Activated gamma-delta T cell treated with Interleukin-2 at 50 U/mL for 16 hours (primary cell): ENCODE measurements around the gene SUSD1.
"Not testable (repeated sequence)": the region's sequence is repeated elsewhere in the genome, so short reads cannot be mapped to it uniquely, and the experiment has no call there.

Source experiments
- DNase-seq: peaks from one replicate; pipeline ENCODE4 v3.0.0-alpha.2; 2020

SUSD1 gene

DNA sequence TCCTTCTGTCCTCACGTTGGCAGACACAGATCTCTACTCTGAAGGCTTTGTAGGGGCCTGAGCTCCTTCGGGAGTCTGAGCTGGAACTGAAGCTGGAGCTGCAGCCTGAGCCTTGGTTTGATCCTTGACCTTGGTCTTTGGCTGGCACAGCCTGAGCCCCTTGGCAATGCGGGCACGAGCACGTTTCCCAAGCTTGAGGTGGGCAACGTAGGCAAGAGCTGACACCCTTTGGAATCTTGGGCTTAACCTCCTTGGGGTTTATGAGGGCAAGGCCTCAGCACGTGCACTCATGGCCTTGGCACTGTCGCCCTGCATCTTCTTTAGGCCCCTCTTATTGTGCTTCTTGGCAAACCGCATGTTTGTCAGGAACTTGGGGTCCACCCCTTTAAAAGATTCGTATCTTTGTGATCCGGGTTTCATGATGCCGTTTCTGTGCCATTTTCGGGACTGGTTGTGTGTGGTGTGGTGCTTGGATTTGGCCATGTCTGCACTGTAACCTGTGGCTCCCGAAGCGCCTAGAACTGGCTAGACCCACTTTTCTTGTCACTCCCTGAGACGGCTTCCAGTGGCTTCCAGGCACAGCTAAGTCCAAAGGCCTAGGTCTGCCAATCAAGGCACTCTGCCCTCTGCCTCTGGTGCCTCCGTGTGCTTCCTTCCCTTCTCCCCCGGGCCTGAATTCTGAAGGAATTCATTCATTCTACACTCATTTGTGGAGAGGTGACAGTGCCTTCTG is 1.4 kb downstream of the SUSD1 start:
- DNase-seq = no peak

DNA sequence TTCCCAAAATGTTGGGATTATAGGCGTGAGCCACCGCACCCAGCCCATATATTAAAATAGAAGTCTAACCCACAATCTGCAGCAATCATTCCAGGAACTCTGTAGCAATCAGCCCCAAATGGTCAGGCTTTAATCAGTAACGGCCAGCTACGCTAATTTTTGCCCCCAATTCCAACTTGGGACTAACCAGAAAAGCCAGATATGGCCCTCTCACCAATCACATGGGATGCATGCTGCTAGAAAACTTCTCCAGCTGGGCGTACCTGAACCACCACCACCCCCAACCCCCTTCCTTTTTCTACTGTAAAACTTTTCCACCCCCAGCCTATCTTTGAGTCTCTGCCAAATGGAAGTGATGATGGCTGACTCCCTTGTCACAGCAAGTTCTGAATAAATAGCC is 4.1 kb downstream of the SUSD1 start:
- no peak for DNase-seq

DNA sequence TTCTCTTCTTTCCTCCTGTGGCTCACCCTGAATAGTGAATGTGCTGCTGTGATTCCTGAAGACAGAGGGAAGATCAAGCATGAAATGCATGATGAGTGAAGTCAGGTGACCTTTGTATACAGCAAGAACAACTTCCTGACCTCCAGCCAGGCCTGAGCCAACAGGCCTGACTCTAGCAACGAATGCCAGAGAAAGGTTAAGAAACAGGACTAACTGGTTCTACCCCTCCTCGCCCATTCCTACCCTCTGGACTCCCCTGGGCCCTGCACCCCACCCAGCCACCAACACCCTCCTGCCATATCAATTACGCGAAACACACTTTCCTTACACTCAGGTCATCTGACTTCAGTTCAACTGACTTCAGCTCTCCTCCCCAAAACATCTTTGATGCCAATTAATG is 4.9 kb downstream of the SUSD1 start:
- no peak for DNase-seq

DNA sequence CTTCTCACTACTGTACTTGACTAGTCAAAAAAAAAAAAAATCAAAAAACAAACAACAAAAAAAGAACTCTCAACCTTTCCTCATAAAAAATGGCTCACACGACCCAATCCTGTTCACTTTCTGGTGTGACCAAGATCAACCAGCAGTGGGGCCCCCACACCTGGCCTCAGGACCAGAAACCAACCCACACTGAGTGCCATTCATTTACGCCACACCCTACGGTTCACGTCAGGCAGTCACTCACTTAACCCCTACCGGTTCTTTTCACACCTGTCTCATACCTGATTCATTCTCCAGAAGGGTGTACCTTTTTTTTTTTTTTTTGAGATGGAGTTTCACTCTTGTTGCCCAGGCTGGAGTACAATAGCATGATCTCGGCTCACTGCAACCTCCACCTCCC is 5.7 kb downstream of the SUSD1 start:
- no peak for DNase-seq

DNA sequence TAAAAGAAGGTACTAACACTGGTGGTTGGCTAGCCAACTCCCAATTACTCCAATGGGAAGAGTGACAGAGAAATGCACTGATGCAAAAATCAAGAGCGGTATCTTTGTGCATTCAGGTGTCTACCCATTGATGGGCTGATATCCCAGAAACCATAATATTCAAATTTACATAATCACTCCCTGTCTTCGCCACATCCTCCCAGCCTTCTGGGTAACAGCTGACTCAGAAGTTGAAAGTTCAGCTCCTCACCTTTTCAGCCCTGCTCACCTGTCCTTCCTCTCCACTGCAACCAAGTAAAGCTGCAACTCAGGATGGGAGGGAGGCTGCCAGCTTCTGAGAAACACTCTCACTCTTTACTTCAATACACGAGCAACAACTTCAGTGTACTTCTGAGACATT is 6.9 kb downstream of the SUSD1 start:
- DNase-seq = no peak

DNA sequence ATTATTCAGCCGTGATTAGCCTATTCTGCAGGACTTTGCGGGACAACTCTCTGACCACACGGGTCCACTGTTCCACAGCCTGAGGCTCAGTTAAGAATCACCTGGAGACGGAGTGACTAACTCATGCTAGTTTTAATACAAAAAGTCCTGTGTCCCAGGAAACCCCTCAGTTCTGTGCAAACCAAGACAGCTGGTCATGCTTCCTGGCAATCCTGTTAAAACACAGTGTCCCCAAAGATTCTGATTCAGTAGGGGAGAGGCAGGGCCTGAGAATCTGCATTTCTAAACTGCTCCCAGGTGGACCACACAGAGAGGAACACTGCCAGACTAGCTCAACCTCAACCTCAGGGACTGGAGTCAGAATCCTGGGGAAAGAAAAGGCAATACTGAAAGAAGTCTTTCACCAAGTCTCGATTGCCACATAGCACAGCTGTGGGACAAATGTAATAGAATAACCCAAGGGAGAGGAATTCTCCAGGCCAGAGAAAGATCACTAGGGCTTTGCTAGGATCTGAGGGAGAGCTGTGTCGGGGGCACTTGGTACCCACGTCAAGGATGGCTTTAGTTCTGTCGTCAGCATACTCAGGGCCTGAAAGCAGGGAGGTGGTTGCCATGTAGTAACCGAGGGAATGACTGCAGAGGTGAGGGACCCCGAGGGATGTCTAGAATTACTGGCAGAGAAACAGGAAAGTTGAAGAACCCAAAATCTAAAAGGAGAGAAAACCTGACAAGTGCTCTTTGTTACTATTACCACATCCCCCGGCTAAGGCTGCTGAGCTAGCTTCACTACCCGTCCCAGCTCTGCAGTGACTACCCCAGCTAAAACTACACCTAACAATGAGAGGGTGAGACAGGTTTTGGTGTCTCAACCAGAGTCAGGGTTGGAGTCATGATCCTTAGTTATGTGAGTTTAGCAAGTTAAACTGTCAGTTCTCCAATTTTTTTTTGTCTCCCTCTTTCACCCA is 8.6 kb downstream of the SUSD1 start:
- DNase-seq = no peak

DNA sequence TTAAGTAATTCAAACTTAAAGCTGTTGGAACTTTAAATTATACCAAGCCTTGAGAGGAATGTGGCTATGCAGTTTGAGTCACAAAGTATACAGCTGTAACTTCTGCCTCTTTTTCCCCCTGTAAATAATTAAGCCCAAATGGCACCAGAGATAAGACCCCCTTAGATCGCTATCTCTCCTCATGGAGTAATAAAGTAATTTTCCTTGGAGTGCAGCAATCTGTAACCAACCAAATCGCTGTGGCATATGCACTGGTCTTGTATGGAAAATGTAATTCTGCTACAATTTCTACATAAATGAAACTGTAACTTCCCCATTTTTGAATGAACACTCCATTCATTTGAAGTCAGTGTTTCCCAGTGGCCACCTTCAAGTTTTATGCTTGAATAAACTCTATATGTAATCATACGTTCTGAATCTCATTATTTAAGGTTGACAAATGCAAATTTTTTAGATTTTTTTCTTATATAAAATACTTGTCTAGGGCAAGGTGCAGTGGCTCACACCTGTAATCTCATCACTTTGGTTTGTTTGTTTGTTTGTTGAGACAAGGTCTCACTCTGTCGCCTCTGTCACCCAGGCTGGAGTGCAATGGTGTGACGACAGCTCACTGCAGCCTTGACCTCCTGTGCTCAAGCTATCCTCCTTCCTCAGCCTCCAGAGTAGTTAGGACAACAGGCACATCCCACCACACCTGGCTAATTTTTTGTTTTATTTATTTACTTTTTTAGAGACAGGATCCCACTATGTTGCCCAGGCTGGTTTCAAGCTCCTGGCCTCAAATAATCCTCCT is 12.3 kb downstream of the SUSD1 start:
- DNase-seq = no peak

DNA sequence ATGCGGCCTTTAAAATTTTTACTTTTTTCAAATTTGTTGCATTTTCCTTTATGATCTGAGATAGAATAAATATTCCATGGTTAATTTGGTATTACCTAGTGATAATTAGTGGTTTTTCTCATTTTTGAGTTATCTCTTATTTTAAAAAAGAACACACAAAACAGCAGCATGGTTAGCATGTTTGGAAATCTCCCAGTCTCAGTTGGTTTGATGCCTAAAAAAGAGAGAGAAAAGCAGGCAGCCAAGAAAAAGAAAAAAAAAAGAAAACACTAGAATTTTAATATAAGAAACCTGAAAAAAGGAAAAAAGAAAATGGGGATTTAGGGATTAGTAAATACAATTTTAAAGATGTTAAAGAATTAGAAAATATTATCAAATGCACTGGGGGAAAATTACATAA is 15.3 kb downstream of the SUSD1 start:
- DNase-seq = no peak

DNA sequence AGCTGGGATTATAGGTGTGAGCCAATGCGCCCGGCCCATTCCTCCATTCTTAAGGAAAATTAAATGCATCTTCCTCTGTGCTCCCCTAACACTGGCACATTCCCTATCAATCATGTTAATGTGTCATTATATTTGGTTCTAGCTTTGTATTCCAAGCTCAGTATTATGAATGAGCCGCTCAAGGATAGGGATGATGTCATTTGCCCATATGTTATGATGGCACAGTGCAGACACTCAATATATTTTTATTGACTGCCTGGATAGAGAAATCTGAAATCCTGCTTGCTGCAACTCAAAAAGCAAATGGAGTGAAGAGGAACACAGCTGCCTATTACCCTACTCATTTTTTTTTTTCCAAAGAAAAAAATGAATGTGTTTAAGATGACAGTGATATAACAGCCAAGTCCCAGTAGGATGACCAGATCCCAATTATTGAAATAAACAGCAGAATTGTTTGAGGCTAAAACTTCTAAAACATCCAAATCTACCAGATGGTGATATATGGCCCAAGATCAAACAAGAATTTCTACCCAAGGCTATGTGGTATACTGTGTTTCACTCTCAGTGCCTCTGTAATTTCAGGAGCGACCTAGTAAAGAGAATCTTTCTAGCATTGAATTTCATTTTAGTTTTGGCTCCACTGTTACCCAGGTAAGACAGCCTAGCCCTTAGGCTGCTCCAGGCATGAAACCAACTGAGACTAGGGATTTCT is 16.3 kb downstream of the SUSD1 start:
- no peak for DNase-seq

DNA sequence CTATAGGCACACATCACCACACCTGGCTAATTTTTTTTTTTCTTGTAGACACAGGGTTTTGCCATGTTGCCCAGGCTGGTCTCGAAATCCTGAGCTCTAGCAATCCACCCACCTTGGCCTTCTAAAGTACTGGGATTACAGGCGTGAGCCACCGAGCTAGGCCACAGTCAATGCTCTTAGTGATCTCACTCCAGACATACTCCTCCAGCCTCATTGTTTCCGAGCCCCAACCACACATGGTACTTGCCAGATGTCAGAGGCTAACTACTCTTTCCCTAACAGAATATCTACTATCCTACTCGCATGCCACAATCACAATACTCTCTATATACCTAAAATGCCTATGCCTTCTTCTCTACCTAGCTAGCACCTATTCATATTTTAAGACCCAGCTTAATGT is 17.1 kb downstream of the SUSD1 start:
- DNase-seq = no peak

DNA sequence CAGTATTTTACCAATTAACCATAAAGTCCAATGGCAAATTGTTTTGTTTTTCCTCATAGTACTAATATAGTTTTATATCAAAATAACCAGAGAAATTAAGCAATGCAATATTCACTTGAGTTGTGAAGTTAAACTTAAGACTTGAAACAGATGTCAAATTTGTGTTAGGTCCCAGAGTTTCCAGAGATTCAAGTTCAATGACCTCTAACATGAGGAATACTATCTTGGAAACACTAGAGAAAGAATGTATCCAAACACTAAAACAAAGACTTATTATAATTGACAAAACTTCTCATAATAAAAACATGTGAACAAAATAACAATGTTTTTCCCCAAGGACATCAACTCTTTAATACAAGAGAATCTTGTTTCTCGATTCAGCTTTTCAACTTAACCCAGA is 18.0 kb downstream of the SUSD1 start:
- no peak for DNase-seq

DNA sequence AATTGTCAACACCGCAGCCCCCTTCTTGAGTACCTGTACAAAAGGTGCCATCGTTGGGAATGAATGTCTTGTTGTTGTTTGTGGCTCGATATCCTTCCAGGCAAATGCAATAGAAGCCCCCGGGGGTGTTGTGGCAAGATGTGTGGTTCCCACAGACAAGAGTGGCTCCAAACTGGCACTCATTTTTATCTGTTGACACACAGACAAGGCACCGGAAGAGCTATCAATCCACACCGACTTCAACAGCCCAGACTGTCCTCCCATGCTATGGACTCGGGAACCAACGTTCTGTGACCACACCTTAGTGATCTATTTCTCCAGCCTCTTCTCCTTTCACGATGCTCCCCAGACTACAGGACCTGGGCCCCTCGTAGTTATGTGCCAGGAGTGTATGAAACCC is 25.9 kb downstream of the SUSD1 start:
- no peak for DNase-seq

DNA sequence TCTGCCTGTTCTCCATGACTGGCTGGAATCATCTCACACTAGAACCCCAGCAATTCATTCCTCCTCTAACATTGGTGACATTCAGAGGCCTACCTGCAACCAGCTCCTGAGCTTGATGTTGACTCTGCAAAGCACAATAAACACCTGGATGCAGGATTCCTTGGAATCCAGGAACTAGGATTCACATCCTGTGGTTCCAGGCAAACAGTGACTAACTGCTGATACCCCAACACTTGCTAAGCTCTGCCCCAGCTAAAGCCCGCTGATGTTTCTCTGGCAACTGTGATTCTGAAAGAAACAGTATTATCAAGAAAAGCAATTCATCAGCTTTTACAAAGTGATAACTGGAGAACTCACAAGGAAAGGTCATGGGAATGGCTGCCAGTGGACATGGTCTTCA is 29.2 kb downstream of the SUSD1 start:
- DNase-seq = no peak

DNA sequence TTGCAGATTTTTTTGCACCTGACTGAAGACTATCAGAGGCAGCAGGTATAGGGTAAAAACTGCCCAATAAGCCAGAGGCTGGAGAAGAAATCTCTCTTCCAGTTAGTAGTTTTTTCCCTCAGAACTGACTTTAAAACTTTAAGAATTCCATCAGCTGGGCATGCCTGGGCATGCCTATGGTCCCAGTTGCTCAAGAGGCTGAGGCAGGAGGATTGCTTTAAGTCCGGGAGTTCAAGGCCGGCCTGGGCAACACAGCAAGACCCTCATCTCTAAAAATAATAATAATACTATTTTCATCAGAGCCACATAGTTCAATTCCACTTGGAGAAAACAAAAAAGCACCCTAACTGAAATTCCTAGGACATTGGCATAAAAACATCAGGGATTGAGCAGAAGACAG is 30.3 kb downstream of the SUSD1 start:
- no peak for DNase-seq

DNA sequence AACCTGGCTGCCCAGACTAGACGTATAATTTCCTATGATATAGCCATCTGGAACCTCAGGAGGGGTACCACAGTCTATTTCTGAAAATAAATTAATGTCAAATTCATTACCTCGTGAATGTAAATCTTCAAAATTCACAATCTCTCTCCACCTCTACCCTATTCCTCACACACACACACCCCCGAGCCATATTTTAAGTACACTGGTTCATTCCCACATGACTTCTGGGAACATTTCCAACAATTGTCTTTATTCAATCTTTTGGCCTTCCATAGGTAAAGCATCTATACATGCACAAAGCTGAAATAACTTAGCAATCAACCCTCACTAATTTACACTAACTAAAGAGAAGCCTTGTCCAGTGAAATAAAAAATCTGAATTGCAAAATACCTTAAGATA is 32.7 kb downstream of the SUSD1 start:
- DNase-seq = no peak

DNA sequence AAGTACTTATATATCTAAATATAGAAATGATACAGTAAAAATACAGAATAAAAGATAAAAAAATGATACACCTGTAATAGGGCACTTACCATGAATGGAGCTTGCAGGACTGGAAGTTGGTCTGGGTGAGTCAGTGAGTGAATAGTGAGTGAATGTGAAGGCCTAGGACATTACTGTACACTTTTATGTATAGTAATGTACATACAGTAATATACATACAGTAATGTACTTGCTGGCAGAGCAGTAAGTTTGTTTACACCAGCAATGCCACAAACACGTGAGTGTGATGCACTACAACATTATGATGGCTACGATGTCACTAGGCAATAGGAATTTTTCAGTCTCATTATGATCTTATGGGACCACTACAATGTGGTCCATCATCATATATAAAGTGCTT is 34.2 kb downstream of the SUSD1 start:
- DNase-seq = no peak

DNA sequence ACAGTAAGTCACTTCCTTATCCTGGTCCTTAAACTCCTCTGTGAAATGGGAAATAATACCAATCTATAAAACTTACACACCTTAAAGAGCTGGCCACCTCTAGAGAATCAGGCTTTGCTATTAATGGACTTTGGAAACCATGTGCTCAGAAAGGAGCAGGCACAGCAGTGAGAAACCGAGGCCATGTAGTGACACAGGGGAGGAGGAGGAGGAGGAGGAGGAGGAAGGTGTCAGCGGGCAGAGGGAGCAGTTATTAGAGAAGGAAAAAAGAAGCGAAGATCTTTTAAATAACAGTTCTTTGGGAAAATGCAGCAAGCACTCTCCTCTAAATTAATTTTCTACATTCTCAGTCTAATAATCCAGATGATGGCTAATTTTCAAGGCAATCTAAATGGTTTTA is 38.0 kb downstream of the SUSD1 start:
- DNase-seq = no peak

DNA sequence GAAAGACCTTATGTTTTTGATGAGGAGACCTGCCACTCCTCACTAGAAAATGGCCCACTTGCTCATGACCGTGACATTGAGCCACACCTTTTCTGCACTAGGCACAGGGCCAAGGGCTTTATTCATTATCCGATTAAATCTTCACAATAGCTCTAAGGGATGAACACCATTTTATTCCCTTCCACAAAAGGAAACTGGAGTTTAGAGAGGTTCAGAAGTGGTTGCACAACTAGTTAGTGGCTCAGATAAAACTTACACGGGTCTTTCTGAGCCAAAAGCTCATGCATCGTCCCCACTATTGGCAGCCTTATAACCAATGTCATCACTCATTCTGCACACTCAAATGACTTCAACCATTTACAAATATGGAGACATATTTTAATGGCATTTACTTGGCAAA is 39.4 kb downstream of the SUSD1 start:
- DNase-seq = no peak

DNA sequence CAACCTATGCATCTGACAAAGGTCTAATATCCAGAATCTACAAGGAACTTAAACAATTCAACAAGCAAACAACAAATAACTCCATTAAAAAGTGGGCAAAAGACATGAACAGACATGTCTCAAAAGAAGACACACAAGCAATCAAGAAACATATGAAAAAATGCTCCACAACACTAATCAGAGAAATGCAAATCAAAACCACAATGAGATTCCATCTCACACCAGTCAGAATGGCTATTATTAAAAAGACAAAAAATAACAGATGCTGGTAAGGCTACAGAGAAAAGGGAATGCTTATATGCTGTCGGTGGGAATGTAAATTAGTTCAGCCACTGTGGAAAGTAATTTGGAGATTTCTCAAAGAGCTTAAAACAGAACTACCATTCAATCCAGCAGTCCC is 41.3 kb downstream of the SUSD1 start:
- not testable (repeated sequence) for DNase-seq

DNA sequence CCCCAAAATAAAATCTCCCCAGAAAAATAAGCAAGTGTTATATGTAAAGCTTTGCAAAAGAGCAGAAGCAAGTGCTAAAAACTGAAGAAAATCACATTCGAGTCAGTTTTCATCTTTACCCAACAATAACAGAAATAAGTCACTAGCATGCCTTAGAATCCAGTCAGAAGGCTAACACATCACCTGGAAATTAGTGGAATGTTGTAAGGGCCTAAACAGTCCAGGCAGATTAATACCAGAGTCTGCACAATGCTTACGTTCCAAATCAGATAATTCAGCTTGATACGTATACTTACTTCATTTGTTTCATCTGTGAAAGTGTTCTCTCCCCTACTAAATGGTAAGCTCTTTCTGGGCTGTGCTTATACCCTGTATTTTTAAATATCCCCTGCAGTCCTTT is 42.7 kb downstream of the SUSD1 start:
- no peak for DNase-seq

DNA sequence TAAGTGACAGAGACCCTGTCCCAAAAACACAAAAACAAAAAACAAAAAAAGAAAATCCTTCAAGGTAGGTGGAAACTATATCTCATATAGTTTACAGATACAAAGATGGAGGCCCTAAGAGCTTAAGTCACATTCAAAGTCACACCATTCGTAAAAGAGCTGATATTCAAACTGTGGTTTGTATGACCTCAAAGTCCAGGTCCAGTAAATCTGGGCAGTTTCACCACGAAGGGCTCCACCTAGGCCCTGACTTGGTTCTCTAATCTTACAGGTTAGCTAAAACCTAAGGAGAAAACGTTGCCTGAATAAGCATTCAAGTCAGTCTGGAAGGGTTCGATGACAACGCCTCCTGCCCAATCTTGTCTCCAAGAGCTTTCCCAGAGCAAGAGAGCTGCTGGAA is 44.1 kb downstream of the SUSD1 start:
- DNase-seq = no peak

DNA sequence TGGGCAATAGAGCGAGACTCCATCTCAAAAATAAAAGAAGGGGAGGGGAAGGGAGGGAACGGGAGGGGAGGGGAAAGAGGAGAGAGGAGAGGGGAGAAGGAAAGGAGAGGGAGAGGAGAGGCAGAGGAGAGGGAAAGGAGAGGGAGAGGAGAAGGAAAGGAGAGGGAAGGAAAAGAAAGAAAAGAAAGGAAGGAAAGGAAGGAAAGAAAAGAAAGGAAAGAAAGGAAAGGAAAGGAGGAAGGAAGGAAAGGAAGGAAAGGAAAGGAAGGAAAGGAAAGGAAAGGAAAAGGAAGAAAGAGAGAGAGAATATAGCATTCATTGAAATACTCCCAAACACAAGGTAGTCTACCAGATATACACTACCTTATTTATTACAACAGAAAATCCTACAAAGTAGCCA is 44.8 kb downstream of the SUSD1 start:
- DNase-seq = no peak

DNA sequence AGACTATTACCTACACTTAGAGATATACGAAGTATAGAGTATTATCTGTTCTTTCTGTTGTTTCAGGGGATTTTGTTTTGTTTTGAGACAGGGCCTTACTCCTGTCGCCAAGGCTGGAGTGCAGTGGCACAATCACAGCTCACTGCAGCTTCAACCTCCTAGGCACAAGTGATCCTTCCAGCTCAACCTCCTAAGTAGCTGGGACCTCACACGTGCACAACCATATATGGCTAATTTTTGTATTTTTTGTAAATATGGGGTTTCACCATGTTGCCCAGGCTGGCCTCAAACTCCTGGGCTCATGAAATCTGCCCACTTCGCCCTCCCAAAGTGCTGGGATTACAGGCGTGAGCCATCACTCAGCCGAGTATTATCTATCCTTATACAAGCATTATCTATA is 45.9 kb downstream of the SUSD1 start:
- no peak for DNase-seq
